ENCODE results near the gene FBXO21. TPM values are rescaled to one million over a fixed set of nuclear protein-coding genes. Genes with fewer than 3 reads are reported as not detected.

FBXO21 gene
- total and polyA plus RNA-seq, 2 experiments from 2014 or later = 46.3 to 84.2 TPM

DNA sequence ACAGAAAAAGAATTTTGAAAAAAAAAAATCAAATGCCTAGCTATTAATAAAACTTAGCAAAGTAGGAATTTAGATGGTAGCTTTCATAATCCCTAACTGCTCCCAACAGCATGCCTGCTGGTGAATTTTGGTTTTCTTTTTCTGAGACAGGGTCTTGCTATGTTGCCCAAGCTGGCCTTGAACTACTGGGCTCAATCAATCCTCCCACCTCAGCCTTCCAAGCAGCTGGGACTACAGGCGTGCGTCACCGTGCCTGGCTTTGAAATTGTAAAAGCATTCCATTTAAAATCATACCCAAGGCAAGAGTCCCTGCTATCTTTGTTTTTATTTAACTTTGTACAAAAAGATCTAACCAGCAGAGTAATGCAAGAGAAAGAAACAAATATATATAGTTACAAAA is 20.7 kb downstream of the FBXO21 start (continued):
- no peak for TF ChIP-seq EZH2phosphoT487 (IDR thresholded peaks at IDR 0.05; ENCODE audit: unreplicated experiment)
- TF ChIP-seq, protein P1, sequence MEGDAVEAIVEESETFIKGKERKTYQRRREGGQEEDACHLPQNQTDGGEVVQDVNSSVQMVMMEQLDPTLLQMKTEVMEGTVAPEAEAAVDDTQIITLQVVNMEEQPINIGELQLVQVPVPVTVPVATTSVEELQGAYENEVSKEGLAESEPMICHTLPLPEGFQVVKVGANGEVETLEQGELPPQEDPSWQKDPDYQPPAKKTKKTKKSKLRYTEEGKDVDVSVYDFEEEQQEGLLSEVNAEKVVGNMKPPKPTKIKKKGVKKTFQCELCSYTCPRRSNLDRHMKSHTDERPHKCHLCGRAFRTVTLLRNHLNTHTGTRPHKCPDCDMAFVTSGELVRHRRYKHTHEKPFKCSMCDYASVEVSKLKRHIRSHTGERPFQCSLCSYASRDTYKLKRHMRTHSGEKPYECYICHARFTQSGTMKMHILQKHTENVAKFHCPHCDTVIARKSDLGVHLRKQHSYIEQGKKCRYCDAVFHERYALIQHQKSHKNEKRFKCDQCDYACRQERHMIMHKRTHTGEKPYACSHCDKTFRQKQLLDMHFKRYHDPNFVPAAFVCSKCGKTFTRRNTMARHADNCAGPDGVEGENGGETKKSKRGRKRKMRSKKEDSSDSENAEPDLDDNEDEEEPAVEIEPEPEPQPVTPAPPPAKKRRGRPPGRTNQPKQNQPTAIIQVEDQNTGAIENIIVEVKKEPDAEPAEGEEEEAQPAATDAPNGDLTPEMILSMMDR (conservative IDR thresholded peaks at IDR 0.05; ENCODE audit: low read depth in 2 of 2) = no peak

DNA sequence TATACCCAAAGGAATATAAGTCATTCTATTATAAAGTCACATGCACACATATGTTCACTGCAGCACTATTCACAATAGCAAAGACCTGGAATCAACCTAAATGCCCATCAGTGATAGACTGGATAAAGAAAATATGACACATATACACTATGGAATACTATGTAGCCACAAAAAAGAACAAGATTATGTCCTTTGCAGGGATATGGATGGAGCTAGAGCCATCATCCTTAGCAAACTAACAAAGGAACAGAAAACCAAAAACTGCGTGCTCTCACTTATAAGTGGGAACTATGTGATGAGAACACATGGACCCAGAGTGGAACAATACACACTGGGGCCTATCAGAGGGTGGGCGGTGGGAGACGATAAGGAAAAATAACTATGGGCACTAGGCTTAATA is 21.3 kb downstream of the FBXO21 start:
- no peak for ATAC-seq
- Mint-ChIP-seq H3K9me3 (no peaks in the 10 kb centered on the region), H3K4me1 (no peaks in the 10 kb centered on the region), H3K27me3 (ENCODE audit: insufficient read depth, low read depth, poor library complexity) (no peaks in the 10 kb centered on the region), H3K27ac (no peak overlapping the region), H3K4me3 (no peak overlapping the region), H3K36me3 (ENCODE audit: low read depth) (peaks cover 84% of the 10 kb centered on the region)
- Histone ChIP-seq H3K27me3 (ENCODE audit: insufficient read depth) (no peaks in the 10 kb centered on the region), H3K9me2 (ENCODE audit: insufficient read depth) (no peaks in the 10 kb centered on the region), H3K4me3 (no peak overlapping the region), H2AFZ (no peak overlapping the region), H3K79me2 (replicated peaks; ENCODE audit: insufficient read depth) (peaks cover 10% of the 10 kb centered on the region; the same call in 1 of the 2 replicates), H3K36me3 (ENCODE audit: insufficient read depth) (peaks cover 73% of the 10 kb centered on the region), H3F3A (replicated peaks; ENCODE audit: low read depth) (no peaks in the 10 kb centered on the region), H3K4me1 (ENCODE audit: insufficient read depth) (no peaks in the 10 kb centered on the region), H3K27ac (ENCODE audit: low read depth) (no peak overlapping the region), H3K4me2 (no peak overlapping the region), H4K20me1 (replicated peaks; ENCODE audit: insufficient read depth) (peaks cover 19% of the 10 kb centered on the region)
- DNase-seq (ENCODE audit: low spot score) = no peak
- TF ChIP-seq NANOG (IDR thresholded peaks at IDR 0.05; ENCODE audit: borderline replicate concordance) (no peak), POLR2AphosphoS5 (IDR thresholded peaks at IDR 0.05; ENCODE audit: low read depth) (no peak), EZH2phosphoT487 (IDR thresholded peaks at IDR 0.05; ENCODE audit: unreplicated experiment) (no peak), ZNF331 (CRISPR knock-in tag; IDR thresholded peaks at IDR 0.05; ENCODE audit: low read depth) (no peak), CREB1 (CRISPR knock-in tag; IDR thresholded peaks at IDR 0.05; ENCODE audit: low read depth) (no peak), JUNB (IDR thresholded peaks at IDR 0.05; ENCODE audit: unreplicated experiment) (no peak), STAT1 (IDR thresholded peaks at IDR 0.05; ENCODE audit: unreplicated experiment) (no peak), EZH2 (IDR thresholded peaks at IDR 0.05; ENCODE audit: low read depth, unreplicated experiment) (no peak)
- TF ChIP-seq, protein P1 (conservative IDR thresholded peaks at IDR 0.05; ENCODE audit: low read depth in 2 of 2) = no peak
- TF ChIP-seq, protein P2, sequence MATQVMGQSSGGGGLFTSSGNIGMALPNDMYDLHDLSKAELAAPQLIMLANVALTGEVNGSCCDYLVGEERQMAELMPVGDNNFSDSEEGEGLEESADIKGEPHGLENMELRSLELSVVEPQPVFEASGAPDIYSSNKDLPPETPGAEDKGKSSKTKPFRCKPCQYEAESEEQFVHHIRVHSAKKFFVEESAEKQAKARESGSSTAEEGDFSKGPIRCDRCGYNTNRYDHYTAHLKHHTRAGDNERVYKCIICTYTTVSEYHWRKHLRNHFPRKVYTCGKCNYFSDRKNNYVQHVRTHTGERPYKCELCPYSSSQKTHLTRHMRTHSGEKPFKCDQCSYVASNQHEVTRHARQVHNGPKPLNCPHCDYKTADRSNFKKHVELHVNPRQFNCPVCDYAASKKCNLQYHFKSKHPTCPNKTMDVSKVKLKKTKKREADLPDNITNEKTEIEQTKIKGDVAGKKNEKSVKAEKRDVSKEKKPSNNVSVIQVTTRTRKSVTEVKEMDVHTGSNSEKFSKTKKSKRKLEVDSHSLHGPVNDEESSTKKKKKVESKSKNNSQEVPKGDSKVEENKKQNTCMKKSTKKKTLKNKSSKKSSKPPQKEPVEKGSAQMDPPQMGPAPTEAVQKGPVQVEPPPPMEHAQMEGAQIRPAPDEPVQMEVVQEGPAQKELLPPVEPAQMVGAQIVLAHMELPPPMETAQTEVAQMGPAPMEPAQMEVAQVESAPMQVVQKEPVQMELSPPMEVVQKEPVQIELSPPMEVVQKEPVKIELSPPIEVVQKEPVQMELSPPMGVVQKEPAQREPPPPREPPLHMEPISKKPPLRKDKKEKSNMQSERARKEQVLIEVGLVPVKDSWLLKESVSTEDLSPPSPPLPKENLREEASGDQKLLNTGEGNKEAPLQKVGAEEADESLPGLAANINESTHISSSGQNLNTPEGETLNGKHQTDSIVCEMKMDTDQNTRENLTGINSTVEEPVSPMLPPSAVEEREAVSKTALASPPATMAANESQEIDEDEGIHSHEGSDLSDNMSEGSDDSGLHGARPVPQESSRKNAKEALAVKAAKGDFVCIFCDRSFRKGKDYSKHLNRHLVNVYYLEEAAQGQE (IDR thresholded peaks at IDR 0.05; ENCODE audit: unreplicated experiment) = no peak
- TF ChIP-seq, protein P3, sequence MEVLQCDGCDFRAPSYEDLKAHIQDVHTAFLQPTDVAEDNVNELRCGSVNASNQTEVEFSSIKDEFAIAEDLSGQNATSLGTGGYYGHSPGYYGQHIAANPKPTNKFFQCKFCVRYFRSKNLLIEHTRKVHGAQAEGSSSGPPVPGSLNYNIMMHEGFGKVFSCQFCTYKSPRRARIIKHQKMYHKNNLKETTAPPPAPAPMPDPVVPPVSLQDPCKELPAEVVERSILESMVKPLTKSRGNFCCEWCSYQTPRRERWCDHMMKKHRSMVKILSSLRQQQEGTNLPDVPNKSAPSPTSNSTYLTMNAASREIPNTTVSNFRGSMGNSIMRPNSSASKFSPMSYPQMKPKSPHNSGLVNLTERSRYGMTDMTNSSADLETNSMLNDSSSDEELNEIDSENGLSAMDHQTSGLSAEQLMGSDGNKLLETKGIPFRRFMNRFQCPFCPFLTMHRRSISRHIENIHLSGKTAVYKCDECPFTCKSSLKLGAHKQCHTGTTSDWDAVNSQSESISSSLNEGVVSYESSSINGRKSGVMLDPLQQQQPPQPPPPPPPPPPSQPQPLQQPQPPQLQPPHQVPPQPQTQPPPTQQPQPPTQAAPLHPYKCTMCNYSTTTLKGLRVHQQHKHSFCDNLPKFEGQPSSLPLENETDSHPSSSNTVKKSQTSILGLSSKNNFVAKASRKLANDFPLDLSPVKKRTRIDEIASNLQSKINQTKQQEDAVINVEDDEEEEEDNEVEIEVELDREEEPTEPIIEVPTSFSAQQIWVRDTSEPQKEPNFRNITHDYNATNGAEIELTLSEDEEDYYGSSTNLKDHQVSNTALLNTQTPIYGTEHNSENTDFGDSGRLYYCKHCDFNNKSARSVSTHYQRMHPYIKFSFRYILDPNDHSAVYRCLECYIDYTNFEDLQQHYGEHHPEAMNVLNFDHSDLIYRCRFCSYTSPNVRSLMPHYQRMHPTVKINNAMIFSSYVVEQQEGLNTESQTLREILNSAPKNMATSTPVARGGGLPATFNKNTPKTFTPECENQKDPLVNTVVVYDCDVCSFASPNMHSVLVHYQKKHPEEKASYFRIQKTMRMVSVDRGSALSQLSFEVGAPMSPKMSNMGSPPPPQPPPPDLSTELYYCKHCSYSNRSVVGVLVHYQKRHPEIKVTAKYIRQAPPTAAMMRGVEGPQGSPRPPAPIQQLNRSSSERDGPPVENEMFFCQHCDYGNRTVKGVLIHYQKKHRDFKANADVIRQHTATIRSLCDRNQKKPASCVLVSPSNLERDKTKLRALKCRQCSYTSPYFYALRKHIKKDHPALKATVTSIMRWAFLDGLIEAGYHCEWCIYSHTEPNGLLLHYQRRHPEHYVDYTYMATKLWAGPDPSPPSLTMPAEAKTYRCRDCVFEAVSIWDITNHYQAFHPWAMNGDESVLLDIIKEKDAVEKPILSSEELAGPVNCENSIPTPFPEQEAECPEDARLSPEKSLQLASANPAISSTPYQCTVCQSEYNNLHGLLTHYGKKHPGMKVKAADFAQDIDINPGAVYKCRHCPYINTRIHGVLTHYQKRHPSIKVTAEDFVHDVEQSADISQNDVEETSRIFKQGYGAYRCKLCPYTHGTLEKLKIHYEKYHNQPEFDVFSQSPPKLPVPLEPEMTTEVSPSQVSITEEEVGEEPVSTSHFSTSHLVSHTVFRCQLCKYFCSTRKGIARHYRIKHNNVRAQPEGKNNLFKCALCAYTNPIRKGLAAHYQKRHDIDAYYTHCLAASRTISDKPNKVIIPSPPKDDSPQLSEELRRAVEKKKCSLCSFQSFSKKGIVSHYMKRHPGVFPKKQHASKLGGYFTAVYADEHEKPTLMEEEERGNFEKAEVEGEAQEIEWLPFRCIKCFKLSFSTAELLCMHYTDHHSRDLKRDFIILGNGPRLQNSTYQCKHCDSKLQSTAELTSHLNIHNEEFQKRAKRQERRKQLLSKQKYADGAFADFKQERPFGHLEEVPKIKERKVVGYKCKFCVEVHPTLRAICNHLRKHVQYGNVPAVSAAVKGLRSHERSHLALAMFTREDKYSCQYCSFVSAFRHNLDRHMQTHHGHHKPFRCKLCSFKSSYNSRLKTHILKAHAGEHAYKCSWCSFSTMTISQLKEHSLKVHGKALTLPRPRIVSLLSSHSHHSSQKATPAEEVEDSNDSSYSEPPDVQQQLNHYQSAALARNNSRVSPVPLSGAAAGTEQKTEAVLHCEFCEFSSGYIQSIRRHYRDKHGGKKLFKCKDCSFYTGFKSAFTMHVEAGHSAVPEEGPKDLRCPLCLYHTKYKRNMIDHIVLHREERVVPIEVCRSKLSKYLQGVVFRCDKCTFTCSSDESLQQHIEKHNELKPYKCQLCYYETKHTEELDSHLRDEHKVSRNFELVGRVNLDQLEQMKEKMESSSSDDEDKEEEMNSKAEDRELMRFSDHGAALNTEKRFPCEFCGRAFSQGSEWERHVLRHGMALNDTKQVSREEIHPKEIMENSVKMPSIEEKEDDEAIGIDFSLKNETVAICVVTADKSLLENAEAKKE (CRISPR knock-in tag; IDR thresholded peaks at IDR 0.05) = no peak
